Fibroblast of lung (primary cell): ENCODE results near the gene SFSWAP. TPM values are rescaled to one million over a fixed set of nuclear protein-coding genes. Genes with fewer than 3 reads are reported as not detected.
"Not testable (repeated sequence)": the region's sequence is repeated elsewhere in the genome, so short reads cannot be mapped to it uniquely, and the experiment has no call there.

Source experiments
- DNase-seq, 2 donors: peaks; one replicate each; pipeline versions ENCODE4 v3.0.0 to v3.0.0-alpha.2; 2010; ENCODE audit warnings: low read depth in 2 of 2
- H2AFZ ChIP-seq: 2 replicates; pipeline ENCODE4 v1.5.1; 2012; ENCODE audit warnings: low read length, control low read depth, inconsistent platforms
- H3K27ac ChIP-seq: 2 replicates; pipeline ENCODE4 v1.5.1; 2011; ENCODE audit warnings: low read length, control low read depth; ENCODE audit not compliant: insufficient read depth
- H3K27me3 ChIP-seq: 2 replicates; pipeline ENCODE4 v1.5.1; 2011; ENCODE audit warnings: mild to moderate bottlenecking, low read length; ENCODE audit not compliant: control insufficient read depth, insufficient read depth
- H3K36me3 ChIP-seq: 2 replicates; pipeline ENCODE4 v1.5.1; 2011; ENCODE audit warnings: low read length; ENCODE audit not compliant: control insufficient read depth, insufficient read depth
- H3K4me1 ChIP-seq: 2 replicates; pipeline ENCODE4 v1.5.1; 2011; ENCODE audit warnings: low read length; ENCODE audit not compliant: control insufficient read depth, insufficient read depth; ENCODE audit errors: extremely low read depth
- H3K4me2 ChIP-seq: 2 replicates; pipeline ENCODE4 v1.5.1; 2011; ENCODE audit warnings: low read length, control low read depth; ENCODE audit not compliant: insufficient read depth; ENCODE audit errors: extremely low read depth
- H3K4me3 ChIP-seq, 4 experiments: fragments of 200-600 bp in 1 of 4; sonication (generic) in 1 of 4; replicated peaks in 1 of 4; 2 replicates each; pipeline ENCODE4 v1.5.1; 2011 to 2016; ENCODE audit warnings: low read length in 4 of 4, low read depth in 3 of 4, mild to moderate bottlenecking in 3 of 4, control low read depth in 2 of 4, inconsistent platforms in 1 of 4, mixed read lengths in 1 of 4; ENCODE audit not compliant: insufficient read depth in 1 of 4; ENCODE audit errors: control extremely low read depth in 1 of 4
- H3K79me2 ChIP-seq: 2 replicates; pipeline ENCODE4 v1.5.1; 2012; ENCODE audit warnings: mild to moderate bottlenecking, low read length, inconsistent platforms; ENCODE audit not compliant: control insufficient read depth, insufficient read depth
- H3K9ac ChIP-seq: 2 replicates; pipeline ENCODE4 v1.5.1; 2011; ENCODE audit warnings: mild to moderate bottlenecking, low read length, control low read depth; ENCODE audit not compliant: insufficient read depth
- H3K9me3 ChIP-seq: 2 replicates; pipeline ENCODE4 v1.5.1; 2012; ENCODE audit warnings: low read depth, low read length; ENCODE audit not compliant: control insufficient read depth, insufficient read depth
- H4K20me1 ChIP-seq: 2 replicates; pipeline ENCODE4 v1.5.1; 2011; ENCODE audit warnings: low read length; ENCODE audit not compliant: control insufficient read depth, insufficient read depth; ENCODE audit errors: extremely low read depth
- CTCF ChIP-seq, 2 donors: IDR thresholded peaks in 1 of 2; conservative IDR thresholded peaks in 1 of 2; 1 replicate in 1 of 2; 2 replicates in 1 of 2; pipeline ENCODE4 v1.5.1; 2011 to 2012; ENCODE audit warnings: low read length in 2 of 2, control low read depth in 1 of 2, inconsistent platforms in 1 of 2, low read depth in 1 of 2, mild to moderate bottlenecking in 1 of 2
- EZH2 ChIP-seq: IDR thresholded peaks from 2 replicates; pipeline ENCODE4 v1.5.1; 2012; ENCODE audit warnings: low read length, control low read depth, mild to moderate bottlenecking; ENCODE audit errors: missing control alignments
- polyA plus RNA-seq, 2 donors: library from polyadenylated mRNA; depleted of rRNA in 1 of 2; stranded (reverse) in 1 of 2; unstranded in 1 of 2; fragments of >200 nt; gene quantifications; 2 replicates each; pipeline ENCODE4 v1.2.1, GENCODE V29; 2011 to 2012; ENCODE audit warnings: missing spikeins in 1 of 2
- total RNA-seq: library from RNA; depleted of rRNA; stranded (reverse); fragments of >200 nt; gene quantifications from 2 replicates; pipeline ENCODE4 v1.2.1, GENCODE V29; 2014

The SFSWAP gene
- total and polyA plus RNA-seq, 2 donors (not counting 1 experiment from before 2014, with no cell fraction given): 9.9 to 23.3 TPM

GRCh38 chr12:131740626-131741025 lies 29.7 kb downstream of the SFSWAP start:
- Histone ChIP-seq H2AFZ (no peak overlapping the region), H3K9me3 (no peaks in the 10 kb centered on the region), H3K4me1 (peaks cover 3% of the 10 kb centered on the region), H3K36me3 (peaks cover 4% of the 10 kb centered on the region), H3K27me3 (no peaks in the 10 kb centered on the region), H3K4me3 (no peak overlapping the region), H3K4me2 (no peak overlapping the region), H3K9ac (no peak overlapping the region), H4K20me1 (no peaks in the 10 kb centered on the region), H3K79me2 (no peaks in the 10 kb centered on the region), H3K27ac (no peak overlapping the region)
- TF ChIP-seq CTCF (conservative IDR thresholded peaks at IDR 0.05 in 1 of 2, IDR thresholded peaks at IDR 0.05 in 1 of 2; ENCODE audit: low read depth in 1 of 2, low read length in 2 of 2) (no peak), EZH2 (no peak)
- no peak for DNase-seq

- not testable (repeated sequence) for H3K4me2 ChIP-seq, H4K20me1 ChIP-seq, H3K4me1 ChIP-seq, H3K4me3 ChIP-seq, H2AFZ ChIP-seq, DNase-seq, H3K36me3 ChIP-seq, H3K9me3 ChIP-seq, H3K27me3 ChIP-seq, H3K79me2 ChIP-seq, H3K9ac ChIP-seq, H3K27ac ChIP-seq
Measured at GRCh38 chr12:131742761-131743160, 31.9 kb downstream of the SFSWAP start.

GRCh38 chr12:131743410-131743809 lies 32.5 kb downstream of the SFSWAP start:
- not testable (repeated sequence) for H3K4me1 ChIP-seq, H3K79me2 ChIP-seq, H4K20me1 ChIP-seq, H3K4me2 ChIP-seq, H3K27ac ChIP-seq, H3K9ac ChIP-seq, H3K9me3 ChIP-seq, H3K36me3 ChIP-seq, DNase-seq, H3K27me3 ChIP-seq, H3K4me3 ChIP-seq, H2AFZ ChIP-seq

GRCh38 chr12:131743880-131744279 lies 33.0 kb downstream of the SFSWAP start:
- H2AFZ ChIP-seq, H3K4me3 ChIP-seq, H3K27me3 ChIP-seq, H3K79me2 ChIP-seq, H3K4me1 ChIP-seq, H3K27ac ChIP-seq, H3K4me2 ChIP-seq, H3K9me3 ChIP-seq, H3K9ac ChIP-seq, H3K36me3 ChIP-seq, DNase-seq, H4K20me1 ChIP-seq: not testable (repeated sequence)

GRCh38 chr12:131744675-131745074 lies 33.8 kb downstream of the SFSWAP start:
- H3K4me3 ChIP-seq, H3K27me3 ChIP-seq, H3K36me3 ChIP-seq, H3K9me3 ChIP-seq, H2AFZ ChIP-seq, H3K4me1 ChIP-seq, H3K79me2 ChIP-seq, H3K27ac ChIP-seq, H4K20me1 ChIP-seq, H3K9ac ChIP-seq, H3K4me2 ChIP-seq: not testable (repeated sequence)
- DNase-seq: peak in 1 of 2 donors; percentile 24
